Measurements from ENCODE around the gene JADE2. TPM values are rescaled to one million over a fixed set of nuclear protein-coding genes. Genes with fewer than 3 reads are reported as not detected.

JADE2 gene
- total RNA-seq, 2 experiments from 2014 or later: 92.5 to 93.8 TPM

- no peak overlapping the region for H3K27ac Mint-ChIP-seq
- no peak for DNase-seq
- no peaks in the 10 kb centered on the region for H3K9me3 Mint-ChIP-seq
- H3K36me3 Mint-ChIP-seq (ENCODE audit: low read depth): peaks cover 34% of the 10 kb centered on the region
- H3K4me1 Mint-ChIP-seq: peaks cover 27% of the 10 kb centered on the region
- no peak overlapping the region for H3K4me3 Mint-ChIP-seq
- CTCF ChIA-PET: interaction anchor here (0.6 to 1.4 kb wide), 3 partner anchors 14 to 815 kb away, joined by 3 to 4 read pairs (median 3); no protein-coding TSS in a partner anchor
- no peaks in the 10 kb centered on the region for H3K27me3 Mint-ChIP-seq
- POLR2A ChIA-PET: no interaction called here
Observed at GRCh38 chr5:134626369-134627014, 101.0 kb downstream of the JADE2 start.

Other genes starting within 250 kb of the JADE2 start
- 1 to 10 TPM in 1 of 2 experiments, under 1 TPM in 1; 0.60 to 1.6 TPM for gene CDKL3, start 158.5 kb upstream of the JADE2 start, total RNA-seq
- 10 to 100 TPM; 79.2 to 87.4 TPM for gene UBE2B, start 154.1 kb upstream of the JADE2 start, total RNA-seq
- gene CDKN2AIPNL, start 113.8 kb upstream of the JADE2 start, total RNA-seq: 10 to 100 TPM; 24.1 to 27.6 TPM
- 10 to 100 TPM; 52.3 to 54.7 TPM for gene SAR1B, start 107.2 kb downstream of the JADE2 start, total RNA-seq
- gene SEC24A, start 123.1 kb downstream of the JADE2 start, total RNA-seq: 10 to 100 TPM; 22.2 to 24.9 TPM
- gene CAMLG, start 212.9 kb downstream of the JADE2 start, total RNA-seq: 10 to 100 TPM; 20.6 to 24.1 TPM
- gene DDX46, start 233.1 kb downstream of the JADE2 start, total RNA-seq: 10 to 100 TPM; 70.0 to 73.6 TPM